Adrenal gland (tissue), 12 donors: ENCODE results near the gene CAD. TPM values are rescaled to one million over a fixed set of nuclear protein-coding genes. Genes with fewer than 3 reads are reported as not detected.

Source experiments
- DNase-seq, 7 donors: peaks; one replicate each; pipeline ENCODE4 v3.0.0-alpha.2; 2019 to 2020
- H3K27ac ChIP-seq, 5 donors: fragments of 200-600 bp; sonication (generic) in 4 of 5; 1 replicate in 3 of 5; 2 replicates in 2 of 5; pipeline versions ENCODE4 v1.5.1 to v1.8.0; 2016 to 2020; ENCODE audit warnings: mild to moderate bottlenecking in 1 of 5
- H3K27me3 ChIP-seq: fragments of 200-600 bp; 2 replicates; pipeline ENCODE4 v1.8.0; 2021
- H3K36me3 ChIP-seq, 2 donors: fragments of 200-600 bp; replicated peaks in 1 of 2; 1 replicate in 1 of 2; 2 replicates in 1 of 2; pipeline versions ENCODE4 v1.5.1 to v1.8.0; 2018 to 2022
- H3K4me1 ChIP-seq, 2 donors: fragments of 200-600 bp; replicated peaks in 1 of 2; 1 replicate in 1 of 2; 2 replicates in 1 of 2; pipeline versions ENCODE4 v1.5.1 to v1.8.0; 2018 to 2021
- H3K4me3 ChIP-seq, 4 donors: fragments of 200-600 bp; sonication (generic) in 3 of 4; one replicate each; pipeline ENCODE4 v1.5.1; 2016 to 2018
- H3K9me3 ChIP-seq, 3 donors: fragments of 200-600 bp; sonication (generic) in 1 of 3; replicated peaks in 1 of 3; 1 replicate in 2 of 3; 2 replicates in 1 of 3; pipeline versions ENCODE4 v1.5.1 to v1.8.0; 2016 to 2021
- CTCF ChIP-seq, 6 experiments: fragments of 450-650 bp in 4 of 6; fragments of 200-600 bp in 2 of 6; sonication (generic) in 1 of 6; IDR thresholded peaks; 1 replicate in 5 of 6; 2 replicates in 1 of 6; pipeline versions ENCODE4 v1.5.1 to v1.8.0; 2016 to 2021; ENCODE audit warnings: antibody characterized with exemption in 6 of 6, mild to moderate bottlenecking in 2 of 6, moderate library complexity in 1 of 6
- POLR2A ChIP-seq, 2 donors: fragments of 450-650 bp; IDR thresholded peaks; one replicate each; pipeline ENCODE4 v1.6.1; 2017; ENCODE audit warnings: antibody characterized with exemption in 2 of 2, mild to moderate bottlenecking in 2 of 2, moderate library complexity in 1 of 2
- WGBS, 4 donors: extraction: QIAGEN DNeasy Blood & Tissue Kit in 2 of 4; methylation state at CpG; one replicate each; pipeline versions ENCODE4 v1.1.5 to v1.1.7; 2013 to 2017; 5-methylcytosine and 5-hydroxymethylcytosine counted together
- intact Hi-C, 2 donors: fragments of 100-400 bp; cut with DNase I; formaldehyde crosslinking; loops; one replicate each; pipeline versions ENCODE4 v1.14.1 to v1.15.0; 2022 to 2023
- polyA plus RNA-seq, 3 donors: library from polyadenylated mRNA; stranded (reverse); fragments of 200-250 nt in 2 of 3; fragments of 350-450 nt in 1 of 3; fragmentation: Illumina TruSeq in 1 of 3; extraction: RNeasy Lipid Tissue Mini Kit (QIAGEN cat#74804) in 1 of 3; gene quantifications; one replicate each; pipeline ENCODE4 v1.2.3, GENCODE V29; 2013 to 2014
- total RNA-seq, 9 donors: library from RNA; depleted of rRNA in 4 of 9; stranded (reverse); fragments of >200 nt in 4 of 9; fragments of 120-200 nt in 1 of 9; fragmentation: NEBNext Ultra II Directional in 1 of 9; extraction: Animal tissue kit (Norgen Biotek cat#: 25700) in 1 of 9; gene quantifications; one replicate each; pipeline versions ENCODE4 v1.1.0 to v1.2.4, GENCODE V29; 2013 to 2023
- donor health status: healthy with polysubstance abuse.
- donor health status: Bipolar disorder and iron deficiency.
- donor health status: DM: yes; HTN: yes; CAD: no.
- donor health status: DM: no; HTN: no; CAD: no.
- donor health status: DM: no; HTN: no; CAD: no.
- donor health status: DM: yes; HTN: yes; CAD: no.

Gene CAD
- total and polyA plus RNA-seq, 12 donors: 8.9 to 70.5 (median 18.4) TPM

GRCh38 chr2:27185331-27186026 lies 31.7 kb upstream of the CAD start:
- intact Hi-C loops: no loop called here
- Histone ChIP-seq H3K4me1 (no peaks in the 10 kb centered on the region), H3K4me3 (no peak overlapping the region), H3K9me3 (no peaks in the 10 kb centered on the region), H3K27me3 (no peaks in the 10 kb centered on the region), H3K36me3 (no peaks in the 10 kb centered on the region), H3K27ac (peak overlapping the region in 3 of 5 donors; percentile 27 to 85 (median 70))
- no peak for TF ChIP-seq POLR2A (IDR thresholded peaks at IDR 0.05)
- no peak for TF ChIP-seq CTCF (IDR thresholded peaks at IDR 0.05)
- 42 to 48% (median 47%) methylated on average over 6 of the region's 6 CpGs for WGBS, 4 donors
- peak in 5 of 7 donors; percentile 20 to 69 (median 38) for DNase-seq

- Histone ChIP-seq H3K27me3 (no peaks in the 10 kb centered on the region), H3K36me3 (no peaks in the 10 kb centered on the region), H3K27ac (peak overlapping the region in 2 of 5 donors; percentile 30 to 62), H3K9me3 (no peaks in the 10 kb centered on the region), H3K4me3 (no peak overlapping the region), H3K4me1 (no peaks in the 10 kb centered on the region)
- DNase-seq: no peak
- 59 to 77% (median 66%) methylated on average over 6 of the region's 6 CpGs for WGBS, 4 donors
- TF ChIP-seq POLR2A (IDR thresholded peaks at IDR 0.05) (no peak), CTCF (IDR thresholded peaks at IDR 0.05) (no peak)
- intact Hi-C loops: no loop called here
Observed at GRCh38 chr2:27186613-27187345, 30.4 kb upstream of the CAD start.

DNA sequence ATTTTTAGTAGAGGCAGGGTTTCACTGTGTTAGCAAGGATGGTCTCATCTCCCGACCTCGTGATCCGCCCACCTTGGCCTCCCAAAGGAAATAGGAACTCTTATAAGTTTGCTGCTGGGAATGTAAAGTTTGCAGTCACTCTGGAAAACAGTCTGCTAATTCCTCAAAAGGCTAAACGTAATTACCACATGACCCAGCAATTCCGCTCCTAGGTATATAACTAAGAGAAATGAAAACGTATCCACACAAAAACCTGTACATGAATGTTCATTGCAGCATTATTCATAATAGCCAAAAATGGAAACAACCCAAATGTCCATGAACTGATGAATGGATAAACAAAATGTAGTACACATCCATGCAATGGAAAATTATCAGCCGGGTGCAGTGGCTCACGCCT lies 27.2 kb upstream of the CAD start:
- intact Hi-C loops: loop anchor here (2.0 to 5.0 kb wide), 2 partner anchors 88 to 91 kb away; no protein-coding TSS in a partner anchor
- no peaks in the 10 kb centered on the region for H3K27me3 ChIP-seq
- H3K27ac ChIP-seq: no peak overlapping the region
- H3K4me3 ChIP-seq: no peak overlapping the region
- TF ChIP-seq POLR2A (IDR thresholded peaks at IDR 0.05) (no peak), CTCF (IDR thresholded peaks at IDR 0.05) (no peak)
- no peaks in the 10 kb centered on the region for H3K4me1 ChIP-seq
- no peaks in the 10 kb centered on the region for H3K36me3 ChIP-seq
- DNase-seq: no peak
- no peaks in the 10 kb centered on the region for H3K9me3 ChIP-seq
- 82 to 91% (median 87%) methylated on average over 8 of the region's 8 CpGs for WGBS, 4 donors

GRCh38 chr2:27191070-27191829 lies 25.9 kb upstream of the CAD start:
- Histone ChIP-seq H3K27me3 (no peaks in the 10 kb centered on the region), H3K4me3 (no peak overlapping the region), H3K9me3 (no peaks in the 10 kb centered on the region), H3K27ac (no peak overlapping the region), H3K36me3 (no peaks in the 10 kb centered on the region), H3K4me1 (no peaks in the 10 kb centered on the region)
- intact Hi-C loops: loop anchor here (2.0 to 5.0 kb wide), 2 partner anchors 89 to 92 kb away; no protein-coding TSS in a partner anchor
- TF ChIP-seq POLR2A (IDR thresholded peaks at IDR 0.05): no peak
- peak; percentile 32 to 69 (median 64) for TF ChIP-seq CTCF (IDR thresholded peaks at IDR 0.05)
- peak; percentile 40 to 84 (median 55) for DNase-seq
- WGBS, 4 donors: 36 to 49% (median 44%) methylated on average over 7 to 8 of the region's 8 CpGs
